Measurements from ENCODE around the gene ALPK1. TPM values are rescaled to one million over a fixed set of nuclear protein-coding genes. Genes with fewer than 3 reads are reported as not detected.

Gene ALPK1
- total and polyA plus RNA-seq, 2 experiments from 2014 or later: 0.10 to 0.49 TPM

DNA sequence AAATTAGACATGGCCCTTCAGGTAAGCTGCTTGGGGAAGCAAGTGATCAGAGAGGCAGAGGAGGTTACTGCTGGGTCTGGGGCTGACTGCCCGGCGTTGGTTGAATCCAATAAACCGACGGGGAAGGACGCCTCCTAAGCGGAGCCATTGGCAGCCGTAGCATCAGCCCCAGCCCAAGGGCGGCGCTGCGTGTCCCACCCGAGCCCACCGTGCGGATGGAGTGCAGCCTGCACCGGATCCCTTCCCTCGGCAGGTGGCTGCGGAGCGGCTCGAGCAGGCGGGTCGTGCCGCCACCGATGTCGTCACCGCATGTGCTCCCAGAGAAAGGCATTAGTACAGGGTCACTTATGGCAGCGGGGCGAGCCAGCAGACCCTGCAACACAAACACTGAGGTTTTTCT lies 82.1 kb downstream of the ALPK1 start:
- TF ChIP-seq EZH2phosphoT487 (IDR thresholded peaks at IDR 0.05; ENCODE audit: unreplicated experiment): no peak
- no peak for TF ChIP-seq EZH2 (IDR thresholded peaks at IDR 0.05; ENCODE audit: low read depth, unreplicated experiment)
- TF ChIP-seq CREB1 (CRISPR knock-in tag; IDR thresholded peaks at IDR 0.05; ENCODE audit: low read depth): peak; percentile 88
- TF ChIP-seq, protein P1, sequence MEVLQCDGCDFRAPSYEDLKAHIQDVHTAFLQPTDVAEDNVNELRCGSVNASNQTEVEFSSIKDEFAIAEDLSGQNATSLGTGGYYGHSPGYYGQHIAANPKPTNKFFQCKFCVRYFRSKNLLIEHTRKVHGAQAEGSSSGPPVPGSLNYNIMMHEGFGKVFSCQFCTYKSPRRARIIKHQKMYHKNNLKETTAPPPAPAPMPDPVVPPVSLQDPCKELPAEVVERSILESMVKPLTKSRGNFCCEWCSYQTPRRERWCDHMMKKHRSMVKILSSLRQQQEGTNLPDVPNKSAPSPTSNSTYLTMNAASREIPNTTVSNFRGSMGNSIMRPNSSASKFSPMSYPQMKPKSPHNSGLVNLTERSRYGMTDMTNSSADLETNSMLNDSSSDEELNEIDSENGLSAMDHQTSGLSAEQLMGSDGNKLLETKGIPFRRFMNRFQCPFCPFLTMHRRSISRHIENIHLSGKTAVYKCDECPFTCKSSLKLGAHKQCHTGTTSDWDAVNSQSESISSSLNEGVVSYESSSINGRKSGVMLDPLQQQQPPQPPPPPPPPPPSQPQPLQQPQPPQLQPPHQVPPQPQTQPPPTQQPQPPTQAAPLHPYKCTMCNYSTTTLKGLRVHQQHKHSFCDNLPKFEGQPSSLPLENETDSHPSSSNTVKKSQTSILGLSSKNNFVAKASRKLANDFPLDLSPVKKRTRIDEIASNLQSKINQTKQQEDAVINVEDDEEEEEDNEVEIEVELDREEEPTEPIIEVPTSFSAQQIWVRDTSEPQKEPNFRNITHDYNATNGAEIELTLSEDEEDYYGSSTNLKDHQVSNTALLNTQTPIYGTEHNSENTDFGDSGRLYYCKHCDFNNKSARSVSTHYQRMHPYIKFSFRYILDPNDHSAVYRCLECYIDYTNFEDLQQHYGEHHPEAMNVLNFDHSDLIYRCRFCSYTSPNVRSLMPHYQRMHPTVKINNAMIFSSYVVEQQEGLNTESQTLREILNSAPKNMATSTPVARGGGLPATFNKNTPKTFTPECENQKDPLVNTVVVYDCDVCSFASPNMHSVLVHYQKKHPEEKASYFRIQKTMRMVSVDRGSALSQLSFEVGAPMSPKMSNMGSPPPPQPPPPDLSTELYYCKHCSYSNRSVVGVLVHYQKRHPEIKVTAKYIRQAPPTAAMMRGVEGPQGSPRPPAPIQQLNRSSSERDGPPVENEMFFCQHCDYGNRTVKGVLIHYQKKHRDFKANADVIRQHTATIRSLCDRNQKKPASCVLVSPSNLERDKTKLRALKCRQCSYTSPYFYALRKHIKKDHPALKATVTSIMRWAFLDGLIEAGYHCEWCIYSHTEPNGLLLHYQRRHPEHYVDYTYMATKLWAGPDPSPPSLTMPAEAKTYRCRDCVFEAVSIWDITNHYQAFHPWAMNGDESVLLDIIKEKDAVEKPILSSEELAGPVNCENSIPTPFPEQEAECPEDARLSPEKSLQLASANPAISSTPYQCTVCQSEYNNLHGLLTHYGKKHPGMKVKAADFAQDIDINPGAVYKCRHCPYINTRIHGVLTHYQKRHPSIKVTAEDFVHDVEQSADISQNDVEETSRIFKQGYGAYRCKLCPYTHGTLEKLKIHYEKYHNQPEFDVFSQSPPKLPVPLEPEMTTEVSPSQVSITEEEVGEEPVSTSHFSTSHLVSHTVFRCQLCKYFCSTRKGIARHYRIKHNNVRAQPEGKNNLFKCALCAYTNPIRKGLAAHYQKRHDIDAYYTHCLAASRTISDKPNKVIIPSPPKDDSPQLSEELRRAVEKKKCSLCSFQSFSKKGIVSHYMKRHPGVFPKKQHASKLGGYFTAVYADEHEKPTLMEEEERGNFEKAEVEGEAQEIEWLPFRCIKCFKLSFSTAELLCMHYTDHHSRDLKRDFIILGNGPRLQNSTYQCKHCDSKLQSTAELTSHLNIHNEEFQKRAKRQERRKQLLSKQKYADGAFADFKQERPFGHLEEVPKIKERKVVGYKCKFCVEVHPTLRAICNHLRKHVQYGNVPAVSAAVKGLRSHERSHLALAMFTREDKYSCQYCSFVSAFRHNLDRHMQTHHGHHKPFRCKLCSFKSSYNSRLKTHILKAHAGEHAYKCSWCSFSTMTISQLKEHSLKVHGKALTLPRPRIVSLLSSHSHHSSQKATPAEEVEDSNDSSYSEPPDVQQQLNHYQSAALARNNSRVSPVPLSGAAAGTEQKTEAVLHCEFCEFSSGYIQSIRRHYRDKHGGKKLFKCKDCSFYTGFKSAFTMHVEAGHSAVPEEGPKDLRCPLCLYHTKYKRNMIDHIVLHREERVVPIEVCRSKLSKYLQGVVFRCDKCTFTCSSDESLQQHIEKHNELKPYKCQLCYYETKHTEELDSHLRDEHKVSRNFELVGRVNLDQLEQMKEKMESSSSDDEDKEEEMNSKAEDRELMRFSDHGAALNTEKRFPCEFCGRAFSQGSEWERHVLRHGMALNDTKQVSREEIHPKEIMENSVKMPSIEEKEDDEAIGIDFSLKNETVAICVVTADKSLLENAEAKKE (CRISPR knock-in tag; IDR thresholded peaks at IDR 0.05): no peak
- 0 out of 2 replicates have a peak, but pooled peaks have one; percentile 34 for TF ChIP-seq POLR2AphosphoS5 (IDR thresholded peaks at IDR 0.05; ENCODE audit: low read depth)
- TF ChIP-seq, protein P2, sequence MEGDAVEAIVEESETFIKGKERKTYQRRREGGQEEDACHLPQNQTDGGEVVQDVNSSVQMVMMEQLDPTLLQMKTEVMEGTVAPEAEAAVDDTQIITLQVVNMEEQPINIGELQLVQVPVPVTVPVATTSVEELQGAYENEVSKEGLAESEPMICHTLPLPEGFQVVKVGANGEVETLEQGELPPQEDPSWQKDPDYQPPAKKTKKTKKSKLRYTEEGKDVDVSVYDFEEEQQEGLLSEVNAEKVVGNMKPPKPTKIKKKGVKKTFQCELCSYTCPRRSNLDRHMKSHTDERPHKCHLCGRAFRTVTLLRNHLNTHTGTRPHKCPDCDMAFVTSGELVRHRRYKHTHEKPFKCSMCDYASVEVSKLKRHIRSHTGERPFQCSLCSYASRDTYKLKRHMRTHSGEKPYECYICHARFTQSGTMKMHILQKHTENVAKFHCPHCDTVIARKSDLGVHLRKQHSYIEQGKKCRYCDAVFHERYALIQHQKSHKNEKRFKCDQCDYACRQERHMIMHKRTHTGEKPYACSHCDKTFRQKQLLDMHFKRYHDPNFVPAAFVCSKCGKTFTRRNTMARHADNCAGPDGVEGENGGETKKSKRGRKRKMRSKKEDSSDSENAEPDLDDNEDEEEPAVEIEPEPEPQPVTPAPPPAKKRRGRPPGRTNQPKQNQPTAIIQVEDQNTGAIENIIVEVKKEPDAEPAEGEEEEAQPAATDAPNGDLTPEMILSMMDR (conservative IDR thresholded peaks at IDR 0.05; ENCODE audit: low read depth in 2 of 2): peak; percentile 53 to 73
- DNase-seq (ENCODE audit: low spot score): peak; percentile 93
- Histone ChIP-seq H3K79me2 (replicated peaks; ENCODE audit: insufficient read depth) (no peaks in the 10 kb centered on the region), H3K27ac (ENCODE audit: low read depth) (no peak overlapping the region), H3K4me1 (ENCODE audit: insufficient read depth) (peaks cover 7% of the 10 kb centered on the region; the same call in 1 of the 2 replicates), H3K4me3 (peak overlapping the region; percentile 56), H3K27me3 (ENCODE audit: insufficient read depth) (peaks cover 19% of the 10 kb centered on the region), H3K36me3 (ENCODE audit: insufficient read depth) (no peaks in the 10 kb centered on the region), H2AFZ (peak overlapping the region; percentile 100), H4K20me1 (replicated peaks; ENCODE audit: insufficient read depth) (no peaks in the 10 kb centered on the region), H3F3A (replicated peaks; ENCODE audit: low read depth) (no peaks in the 10 kb centered on the region), H3K4me2 (peak overlapping the region; percentile 80), H3K9me2 (ENCODE audit: insufficient read depth) (peaks cover 3% of the 10 kb centered on the region; the same call in 1 of the 2 replicates)
- no peaks in the 10 kb centered on the region for H3K9me3 Mint-ChIP-seq
- peak overlapping the region; percentile 55 for H3K4me3 Mint-ChIP-seq
- H3K4me1 Mint-ChIP-seq: peaks cover 13% of the 10 kb centered on the region
- no peaks in the 10 kb centered on the region for H3K36me3 Mint-ChIP-seq (ENCODE audit: low read depth)
- H3K27ac Mint-ChIP-seq: no peak overlapping the region
- H3K27me3 Mint-ChIP-seq (ENCODE audit: insufficient read depth, low read depth, poor library complexity): peaks cover 10% of the 10 kb centered on the region
- peak; percentile 99 for ATAC-seq

All from GM23338 (cell line).